HL-60 (cell line): ENCODE results near the gene CHL1.

Source experiments
- CTCF ChIP-seq: IDR thresholded peaks from one replicate; pipeline ENCODE4 v1.5.1; 2011; ENCODE audit warnings: low read length, control low read depth, inconsistent platforms; ENCODE audit not compliant: insufficient read depth
- POLR2AphosphoS5 ChIP-seq: IDR thresholded peaks from 2 replicates; pipeline ENCODE4 v1.6.1; 2012; ENCODE audit warnings: low read depth
- REST ChIP-seq: IDR thresholded peaks from 2 replicates; pipeline ENCODE4 v1.6.1; 2012; ENCODE audit warnings: low read depth; ENCODE audit not compliant: insufficient replicate concordance

GRCh38 chr3:166799-167198, 29.8 kb upstream of the CHL1 start:
- no peak for TF ChIP-seq CTCF
- TF ChIP-seq POLR2AphosphoS5 = no peak
- no peak for TF ChIP-seq REST
